ENCODE measurements around the gene LY6G6F. TPM values are rescaled to one million over a fixed set of nuclear protein-coding genes. Genes with fewer than 3 reads are reported as not detected.

Gene LY6G6F
- total RNA-seq, 2 donors from 2014 or later, result not detected

DNA sequence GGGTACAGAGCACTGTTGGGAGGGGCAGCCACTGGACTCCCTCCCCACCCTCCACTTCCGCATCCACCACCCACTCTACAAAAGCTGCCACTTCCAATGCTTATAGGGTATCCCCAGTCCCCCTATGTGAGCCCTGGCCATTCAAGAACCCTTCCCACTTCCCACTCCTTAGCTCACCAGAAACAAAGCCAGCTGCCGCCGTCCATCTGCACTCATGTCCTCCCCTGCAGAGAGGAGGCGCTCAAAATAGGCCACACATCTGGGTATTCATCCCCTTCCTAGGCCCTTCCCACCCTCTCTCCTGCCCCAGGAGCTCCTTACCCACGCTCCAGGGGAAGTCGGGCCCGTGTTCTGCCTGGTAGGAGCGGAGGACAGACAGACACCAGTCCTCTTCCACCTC is 19.3 kb upstream of the LY6G6F start:
- Mint-ChIP-seq H3K9me3 (no peaks in the 10 kb centered on the region), H3K4me1 (peaks cover 22% of the 10 kb centered on the region), H3K27ac (no peak overlapping the region), H3K4me3 (no peak overlapping the region), H3K27me3 (ENCODE audit: insufficient read depth) (peaks cover 2% of the 10 kb centered on the region), H3K36me3 (ENCODE audit: low read depth) (peaks cover 55% of the 10 kb centered on the region)
- no peak for DNase-seq
- Histone ChIP-seq H3K9ac (ENCODE audit: extremely low read depth, low read length, poor library complexity, severe bottlenecking) (no peak overlapping the region), H3K4me1 (ENCODE audit: control insufficient read depth, insufficient read depth, low read length) (peaks cover 13% of the 10 kb centered on the region), H3K9me3 (ENCODE audit: control insufficient read depth, low read length) (no peaks in the 10 kb centered on the region), H3K36me3 (ENCODE audit: control insufficient read depth, insufficient read depth, low read length) (peaks cover 60% of the 10 kb centered on the region), H3K4me3 (ENCODE audit: low read length) (no peak overlapping the region), H3K27ac (ENCODE audit: low read depth, low read length) (no peak overlapping the region), H3K27me3 (ENCODE audit: control insufficient read depth, insufficient read depth, low read length, poor library complexity, severe bottlenecking) (no peaks in the 10 kb centered on the region)
- WGBS, 2 experiments (ENCODE audit: insufficient coverage in 1 of 2, insufficient read length in 1 of 2), result 83 to 91% methylated on average over 1 to 8 of the region's 8 CpGs
- TF ChIP-seq, protein P1, sequence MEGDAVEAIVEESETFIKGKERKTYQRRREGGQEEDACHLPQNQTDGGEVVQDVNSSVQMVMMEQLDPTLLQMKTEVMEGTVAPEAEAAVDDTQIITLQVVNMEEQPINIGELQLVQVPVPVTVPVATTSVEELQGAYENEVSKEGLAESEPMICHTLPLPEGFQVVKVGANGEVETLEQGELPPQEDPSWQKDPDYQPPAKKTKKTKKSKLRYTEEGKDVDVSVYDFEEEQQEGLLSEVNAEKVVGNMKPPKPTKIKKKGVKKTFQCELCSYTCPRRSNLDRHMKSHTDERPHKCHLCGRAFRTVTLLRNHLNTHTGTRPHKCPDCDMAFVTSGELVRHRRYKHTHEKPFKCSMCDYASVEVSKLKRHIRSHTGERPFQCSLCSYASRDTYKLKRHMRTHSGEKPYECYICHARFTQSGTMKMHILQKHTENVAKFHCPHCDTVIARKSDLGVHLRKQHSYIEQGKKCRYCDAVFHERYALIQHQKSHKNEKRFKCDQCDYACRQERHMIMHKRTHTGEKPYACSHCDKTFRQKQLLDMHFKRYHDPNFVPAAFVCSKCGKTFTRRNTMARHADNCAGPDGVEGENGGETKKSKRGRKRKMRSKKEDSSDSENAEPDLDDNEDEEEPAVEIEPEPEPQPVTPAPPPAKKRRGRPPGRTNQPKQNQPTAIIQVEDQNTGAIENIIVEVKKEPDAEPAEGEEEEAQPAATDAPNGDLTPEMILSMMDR (conservative IDR thresholded peaks at IDR 0.05), result no peak

GRCh38 chr6:31687860-31688693 is 18.6 kb upstream of the LY6G6F start:
- Histone ChIP-seq H3K9me3 (ENCODE audit: control insufficient read depth, low read length) (no peaks in the 10 kb centered on the region), H3K36me3 (ENCODE audit: control insufficient read depth, insufficient read depth, low read length) (peaks cover 68% of the 10 kb centered on the region), H3K9ac (ENCODE audit: extremely low read depth, low read length, poor library complexity, severe bottlenecking) (no peak overlapping the region), H3K4me3 (ENCODE audit: low read length) (no peak overlapping the region), H3K27ac (ENCODE audit: low read depth, low read length) (no peak overlapping the region), H3K27me3 (ENCODE audit: control insufficient read depth, insufficient read depth, low read length, poor library complexity, severe bottlenecking) (no peaks in the 10 kb centered on the region), H3K4me1 (ENCODE audit: control insufficient read depth, insufficient read depth, low read length) (peaks cover 13% of the 10 kb centered on the region)
- peak; percentile 59 for DNase-seq
- Mint-ChIP-seq H3K36me3 (ENCODE audit: low read depth) (peaks cover 61% of the 10 kb centered on the region), H3K27ac (peak overlapping the region; percentile 74), H3K4me3 (no peak overlapping the region), H3K9me3 (no peaks in the 10 kb centered on the region), H3K27me3 (ENCODE audit: insufficient read depth) (no peaks in the 10 kb centered on the region), H3K4me1 (peaks cover 21% of the 10 kb centered on the region)
- TF ChIP-seq, protein P1 (conservative IDR thresholded peaks at IDR 0.05), result no peak
- WGBS, 2 experiments (ENCODE audit: insufficient coverage in 1 of 2, insufficient read length in 1 of 2), result 84 to 95% methylated on average over 6 to 14 of the region's 14 CpGs

DNA sequence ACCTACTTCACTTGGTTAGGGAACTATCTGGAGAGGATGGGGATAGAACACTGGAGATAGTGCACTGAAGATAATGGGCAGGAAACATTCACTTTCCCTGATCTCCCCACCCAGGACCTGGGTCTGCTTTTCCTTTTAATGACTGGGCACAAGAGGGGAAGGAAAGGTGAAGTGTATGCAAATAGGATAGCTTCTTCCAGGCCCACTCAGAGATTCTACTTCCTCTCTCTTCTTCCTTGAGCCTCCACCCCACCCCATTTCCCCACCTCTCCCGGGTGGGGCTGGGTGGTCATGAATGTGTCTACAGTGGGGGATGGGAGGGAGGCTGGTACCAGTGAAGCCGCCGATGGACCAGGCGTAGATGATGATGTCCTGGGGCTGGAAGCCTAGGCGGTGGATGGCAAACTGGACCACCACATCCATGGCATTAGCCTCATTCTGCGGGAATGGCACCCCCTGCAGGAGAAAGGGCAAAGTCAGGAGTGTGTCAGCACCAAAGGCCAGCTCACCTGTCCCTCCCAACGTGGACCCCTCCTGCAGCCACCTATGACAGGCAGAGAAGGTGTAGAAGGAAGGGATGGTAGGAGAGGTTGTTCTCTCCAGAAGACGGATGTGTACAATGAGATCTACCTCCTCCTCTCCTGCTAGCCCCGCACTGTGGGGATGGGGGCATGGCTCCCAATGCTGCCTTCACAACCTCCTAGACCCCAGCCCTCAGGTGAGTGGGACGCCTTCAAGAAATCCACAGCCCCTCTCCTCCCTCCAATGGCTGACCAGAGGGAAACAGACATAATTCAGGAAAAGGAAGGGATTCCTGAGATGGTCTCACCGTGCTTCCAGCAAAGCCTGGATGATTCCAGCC is 17.2 kb upstream of the LY6G6F start:
- no peaks in the 10 kb centered on the region for H3K27me3 Mint-ChIP-seq (ENCODE audit: insufficient read depth)
- H3K4me3 Mint-ChIP-seq, result no peak overlapping the region
- H3K27ac Mint-ChIP-seq, result peak overlapping the region; percentile 83
- 80 to 85% methylated on average over 5 to 10 of the region's 11 CpGs for WGBS, 2 experiments (ENCODE audit: insufficient coverage in 1 of 2, insufficient read length in 1 of 2)
- peak; percentile 84 for DNase-seq
- Histone ChIP-seq H3K9me3 (ENCODE audit: control insufficient read depth, low read length) (no peaks in the 10 kb centered on the region), H3K4me1 (ENCODE audit: control insufficient read depth, insufficient read depth, low read length) (peaks cover 13% of the 10 kb centered on the region), H3K36me3 (ENCODE audit: control insufficient read depth, insufficient read depth, low read length) (peaks cover 72% of the 10 kb centered on the region), H3K9ac (ENCODE audit: extremely low read depth, low read length, poor library complexity, severe bottlenecking) (no peak overlapping the region), H3K27ac (ENCODE audit: low read depth, low read length) (no peak overlapping the region), H3K4me3 (ENCODE audit: low read length) (no peak overlapping the region), H3K27me3 (ENCODE audit: control insufficient read depth, insufficient read depth, low read length, poor library complexity, severe bottlenecking) (no peaks in the 10 kb centered on the region)
- H3K36me3 Mint-ChIP-seq (ENCODE audit: low read depth), result peaks cover 68% of the 10 kb centered on the region
- TF ChIP-seq, protein P1 (conservative IDR thresholded peaks at IDR 0.05), result peak; percentile 73
- H3K4me1 Mint-ChIP-seq, result peaks cover 15% of the 10 kb centered on the region
- H3K9me3 Mint-ChIP-seq, result no peaks in the 10 kb centered on the region

Data from endodermal cell (in vitro differentiated cells).